MM.1S (cell line): ENCODE data around the gene ARID4B.
"Not testable (repeated sequence)": the region's sequence is repeated elsewhere in the genome, so short reads cannot be mapped to it uniquely, and the experiment has no call there.

Source experiments
- EZH2 ChIP-seq: fragments of 300-600 bp; sonication (generic); optimal IDR thresholded peaks from 2 replicates; pipeline ENCODE3; 2017; ENCODE audit warnings: low read depth, mild to moderate bottlenecking, antibody characterized with exemption, low read length, mixed read lengths
- TF ChIP-seq, protein P1 (sequence below): fragments of 300-600 bp; sonication (generic); IDR thresholded peaks from 2 replicates; pipeline ENCODE4 v1.5.1; 2016; ENCODE audit warnings: antibody characterized with exemption, low read length, mixed read lengths

DNA sequence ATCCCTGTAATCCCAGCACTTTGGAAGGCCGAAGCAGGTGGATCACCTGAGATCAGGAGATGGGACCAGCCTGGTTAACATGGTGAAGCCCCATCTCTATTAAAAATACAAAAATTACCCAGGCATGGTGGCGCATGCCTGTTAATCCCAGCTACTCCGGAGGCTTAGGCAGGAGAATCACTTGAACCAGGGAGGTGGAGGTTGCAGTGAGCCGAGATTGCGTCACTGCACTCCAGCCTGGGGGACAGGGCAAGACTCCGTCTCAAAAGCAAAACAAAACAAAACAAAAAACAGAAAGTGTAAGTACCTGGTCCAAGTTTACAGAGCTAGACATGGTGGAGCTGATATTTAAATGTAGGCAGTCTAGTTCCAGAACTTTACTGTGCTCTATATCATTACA lies 69.9 kb downstream of the ARID4B start:
- TF ChIP-seq, protein P1, sequence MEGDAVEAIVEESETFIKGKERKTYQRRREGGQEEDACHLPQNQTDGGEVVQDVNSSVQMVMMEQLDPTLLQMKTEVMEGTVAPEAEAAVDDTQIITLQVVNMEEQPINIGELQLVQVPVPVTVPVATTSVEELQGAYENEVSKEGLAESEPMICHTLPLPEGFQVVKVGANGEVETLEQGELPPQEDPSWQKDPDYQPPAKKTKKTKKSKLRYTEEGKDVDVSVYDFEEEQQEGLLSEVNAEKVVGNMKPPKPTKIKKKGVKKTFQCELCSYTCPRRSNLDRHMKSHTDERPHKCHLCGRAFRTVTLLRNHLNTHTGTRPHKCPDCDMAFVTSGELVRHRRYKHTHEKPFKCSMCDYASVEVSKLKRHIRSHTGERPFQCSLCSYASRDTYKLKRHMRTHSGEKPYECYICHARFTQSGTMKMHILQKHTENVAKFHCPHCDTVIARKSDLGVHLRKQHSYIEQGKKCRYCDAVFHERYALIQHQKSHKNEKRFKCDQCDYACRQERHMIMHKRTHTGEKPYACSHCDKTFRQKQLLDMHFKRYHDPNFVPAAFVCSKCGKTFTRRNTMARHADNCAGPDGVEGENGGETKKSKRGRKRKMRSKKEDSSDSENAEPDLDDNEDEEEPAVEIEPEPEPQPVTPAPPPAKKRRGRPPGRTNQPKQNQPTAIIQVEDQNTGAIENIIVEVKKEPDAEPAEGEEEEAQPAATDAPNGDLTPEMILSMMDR = not testable (repeated sequence)
- not testable (repeated sequence) for TF ChIP-seq EZH2
